Fibroblast of lung (primary cell): Measurements from ENCODE around the gene MYO3B. TPM values are rescaled to one million over a fixed set of nuclear protein-coding genes. Genes with fewer than 3 reads are reported as not detected.

Experiments used
- DNase-seq, 2 donors: peaks; one replicate each; pipeline versions ENCODE4 v3.0.0 to v3.0.0-alpha.2; 2010; ENCODE audit warnings: low read depth in 2 of 2
- H2AFZ ChIP-seq: 2 replicates; pipeline ENCODE4 v1.5.1; 2012; ENCODE audit warnings: low read length, control low read depth, inconsistent platforms
- H3K27ac ChIP-seq: 2 replicates; pipeline ENCODE4 v1.5.1; 2011; ENCODE audit warnings: low read length, control low read depth; ENCODE audit not compliant: insufficient read depth
- H3K27me3 ChIP-seq: 2 replicates; pipeline ENCODE4 v1.5.1; 2011; ENCODE audit warnings: mild to moderate bottlenecking, low read length; ENCODE audit not compliant: control insufficient read depth, insufficient read depth
- H3K36me3 ChIP-seq: 2 replicates; pipeline ENCODE4 v1.5.1; 2011; ENCODE audit warnings: low read length; ENCODE audit not compliant: control insufficient read depth, insufficient read depth
- H3K4me1 ChIP-seq: 2 replicates; pipeline ENCODE4 v1.5.1; 2011; ENCODE audit warnings: low read length; ENCODE audit not compliant: control insufficient read depth, insufficient read depth; ENCODE audit errors: extremely low read depth
- H3K4me2 ChIP-seq: 2 replicates; pipeline ENCODE4 v1.5.1; 2011; ENCODE audit warnings: low read length, control low read depth; ENCODE audit not compliant: insufficient read depth; ENCODE audit errors: extremely low read depth
- H3K4me3 ChIP-seq, 4 experiments: fragments of 200-600 bp in 1 of 4; sonication (generic) in 1 of 4; replicated peaks in 1 of 4; 2 replicates each; pipeline ENCODE4 v1.5.1; 2011 to 2016; ENCODE audit warnings: low read length in 4 of 4, low read depth in 3 of 4, mild to moderate bottlenecking in 3 of 4, control low read depth in 2 of 4, inconsistent platforms in 1 of 4, mixed read lengths in 1 of 4; ENCODE audit not compliant: insufficient read depth in 1 of 4; ENCODE audit errors: control extremely low read depth in 1 of 4
- H3K79me2 ChIP-seq: 2 replicates; pipeline ENCODE4 v1.5.1; 2012; ENCODE audit warnings: mild to moderate bottlenecking, low read length, inconsistent platforms; ENCODE audit not compliant: control insufficient read depth, insufficient read depth
- H3K9ac ChIP-seq: 2 replicates; pipeline ENCODE4 v1.5.1; 2011; ENCODE audit warnings: mild to moderate bottlenecking, low read length, control low read depth; ENCODE audit not compliant: insufficient read depth
- H3K9me3 ChIP-seq: 2 replicates; pipeline ENCODE4 v1.5.1; 2012; ENCODE audit warnings: low read depth, low read length; ENCODE audit not compliant: control insufficient read depth, insufficient read depth
- H4K20me1 ChIP-seq: 2 replicates; pipeline ENCODE4 v1.5.1; 2011; ENCODE audit warnings: low read length; ENCODE audit not compliant: control insufficient read depth, insufficient read depth; ENCODE audit errors: extremely low read depth
- EZH2 ChIP-seq: IDR thresholded peaks from 2 replicates; pipeline ENCODE4 v1.5.1; 2012; ENCODE audit warnings: low read length, control low read depth, mild to moderate bottlenecking; ENCODE audit errors: missing control alignments
- polyA plus RNA-seq, 2 donors: library from polyadenylated mRNA; depleted of rRNA in 1 of 2; stranded (reverse) in 1 of 2; unstranded in 1 of 2; fragments of >200 nt; gene quantifications; 2 replicates each; pipeline ENCODE4 v1.2.1, GENCODE V29; 2011 to 2012; ENCODE audit warnings: missing spikeins in 1 of 2
- total RNA-seq: library from RNA; depleted of rRNA; stranded (reverse); fragments of >200 nt; gene quantifications from 2 replicates; pipeline ENCODE4 v1.2.1, GENCODE V29; 2014
- TF ChIP-seq, protein P1 (sequence below), 2 donors: IDR thresholded peaks in 1 of 2; conservative IDR thresholded peaks in 1 of 2; 1 replicate in 1 of 2; 2 replicates in 1 of 2; pipeline ENCODE4 v1.5.1; 2011 to 2012; ENCODE audit warnings: low read length in 2 of 2, control low read depth in 1 of 2, inconsistent platforms in 1 of 2, low read depth in 1 of 2, mild to moderate bottlenecking in 1 of 2

Gene MYO3B
- total and polyA plus RNA-seq, 2 donors (not counting 1 experiment from before 2014, with no cell fraction given) = 0.06 to 0.50 TPM

GRCh38 chr2:170222298-170222697, 44.4 kb downstream of the MYO3B start:
- Histone ChIP-seq H3K4me2 (peak overlapping the region; percentile 4), H2AFZ (peak overlapping the region; percentile 32), H3K9me3 (no peaks in the 10 kb centered on the region), H3K4me3 (no peak overlapping the region), H3K79me2 (no peaks in the 10 kb centered on the region), H4K20me1 (no peaks in the 10 kb centered on the region), H3K27ac (peak overlapping the region; percentile 70), H3K4me1 (peaks cover 3% of the 10 kb centered on the region), H3K36me3 (no peaks in the 10 kb centered on the region), H3K27me3 (no peaks in the 10 kb centered on the region), H3K9ac (no peak overlapping the region)
- DNase-seq = peak in 1 of 2 donors; percentile 45
- TF ChIP-seq, protein P1, sequence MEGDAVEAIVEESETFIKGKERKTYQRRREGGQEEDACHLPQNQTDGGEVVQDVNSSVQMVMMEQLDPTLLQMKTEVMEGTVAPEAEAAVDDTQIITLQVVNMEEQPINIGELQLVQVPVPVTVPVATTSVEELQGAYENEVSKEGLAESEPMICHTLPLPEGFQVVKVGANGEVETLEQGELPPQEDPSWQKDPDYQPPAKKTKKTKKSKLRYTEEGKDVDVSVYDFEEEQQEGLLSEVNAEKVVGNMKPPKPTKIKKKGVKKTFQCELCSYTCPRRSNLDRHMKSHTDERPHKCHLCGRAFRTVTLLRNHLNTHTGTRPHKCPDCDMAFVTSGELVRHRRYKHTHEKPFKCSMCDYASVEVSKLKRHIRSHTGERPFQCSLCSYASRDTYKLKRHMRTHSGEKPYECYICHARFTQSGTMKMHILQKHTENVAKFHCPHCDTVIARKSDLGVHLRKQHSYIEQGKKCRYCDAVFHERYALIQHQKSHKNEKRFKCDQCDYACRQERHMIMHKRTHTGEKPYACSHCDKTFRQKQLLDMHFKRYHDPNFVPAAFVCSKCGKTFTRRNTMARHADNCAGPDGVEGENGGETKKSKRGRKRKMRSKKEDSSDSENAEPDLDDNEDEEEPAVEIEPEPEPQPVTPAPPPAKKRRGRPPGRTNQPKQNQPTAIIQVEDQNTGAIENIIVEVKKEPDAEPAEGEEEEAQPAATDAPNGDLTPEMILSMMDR (conservative IDR thresholded peaks at IDR 0.05 in 1 of 2, IDR thresholded peaks at IDR 0.05 in 1 of 2; ENCODE audit: low read depth in 1 of 2, low read length in 2 of 2) = peak in 1 of 2 donors; percentile 6
- TF ChIP-seq EZH2 = no peak

DNA sequence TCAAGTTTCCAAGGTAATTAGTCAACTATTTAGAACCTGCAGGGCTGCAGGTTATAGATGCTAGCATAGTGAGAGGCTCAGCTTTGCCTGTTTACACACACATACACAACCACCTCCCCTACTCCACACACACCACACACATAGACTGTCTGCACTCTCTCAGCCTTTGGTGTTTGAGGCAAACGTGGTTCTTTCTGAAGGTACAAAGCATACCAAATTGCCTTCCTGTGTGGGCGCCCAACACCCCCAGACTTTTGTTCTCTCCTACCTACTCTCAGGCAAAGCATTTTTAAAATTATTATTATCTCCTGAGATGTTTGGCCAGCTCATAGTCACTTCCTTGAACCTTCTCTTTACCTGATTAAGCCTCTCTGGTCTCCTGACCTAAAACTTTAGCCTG, 44.9 kb downstream of the MYO3B start:
- Histone ChIP-seq H2AFZ (peak overlapping the region; percentile 6), H3K4me1 (peaks cover 3% of the 10 kb centered on the region), H3K27me3 (no peaks in the 10 kb centered on the region), H3K79me2 (no peaks in the 10 kb centered on the region), H3K4me2 (no peak overlapping the region), H3K4me3 (no peak overlapping the region), H3K9me3 (no peaks in the 10 kb centered on the region), H4K20me1 (no peaks in the 10 kb centered on the region), H3K27ac (no peak overlapping the region), H3K36me3 (no peaks in the 10 kb centered on the region), H3K9ac (no peak overlapping the region)
- TF ChIP-seq, protein P1 (conservative IDR thresholded peaks at IDR 0.05 in 1 of 2, IDR thresholded peaks at IDR 0.05 in 1 of 2; ENCODE audit: low read depth in 1 of 2, low read length in 2 of 2) = no peak
- no peak for TF ChIP-seq EZH2
- no peak for DNase-seq

DNA sequence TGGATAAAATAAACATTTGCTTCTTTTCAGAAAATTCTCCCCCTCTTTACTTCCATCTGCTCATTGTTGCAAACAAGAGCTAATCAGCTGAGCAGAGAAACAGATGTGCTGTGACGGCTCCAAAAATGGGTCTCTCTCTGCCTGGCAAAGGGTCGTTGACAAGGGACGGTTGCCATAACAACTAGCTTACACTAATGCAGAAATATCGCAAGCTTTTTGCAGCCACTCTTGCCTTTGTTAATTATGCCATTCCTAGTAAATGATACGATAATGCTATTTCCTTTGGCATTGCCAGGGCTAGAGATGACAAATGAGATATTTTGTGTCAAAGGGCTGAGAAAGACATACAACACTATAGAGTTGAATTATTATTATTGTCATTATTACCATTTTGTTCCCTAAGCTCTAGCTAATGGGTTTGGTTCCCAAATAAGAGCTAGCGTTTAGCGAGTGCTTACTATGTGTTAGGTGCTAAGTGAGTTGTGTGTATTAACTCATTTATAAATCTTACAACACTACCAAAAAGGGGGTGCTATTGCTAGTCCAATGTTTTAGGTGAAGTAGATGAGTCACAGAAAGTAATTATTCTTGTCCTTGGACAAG, 46.8 kb downstream of the MYO3B start:
- no peaks in the 10 kb centered on the region for H3K79me2 ChIP-seq
- no peaks in the 10 kb centered on the region for H3K4me1 ChIP-seq
- peak overlapping the region; percentile 32 for H3K4me2 ChIP-seq
- no peaks in the 10 kb centered on the region for H3K9me3 ChIP-seq
- H4K20me1 ChIP-seq = no peaks in the 10 kb centered on the region
- no peaks in the 10 kb centered on the region for H3K27me3 ChIP-seq
- no peaks in the 10 kb centered on the region for H3K36me3 ChIP-seq
- H2AFZ ChIP-seq = peak overlapping the region; percentile 24
- DNase-seq = peak in 1 of 2 donors; percentile 49
- no peak overlapping the region for H3K9ac ChIP-seq
- H3K4me3 ChIP-seq = no peak overlapping the region
- H3K27ac ChIP-seq = no peak overlapping the region
- TF ChIP-seq, protein P1 (conservative IDR thresholded peaks at IDR 0.05 in 1 of 2, IDR thresholded peaks at IDR 0.05 in 1 of 2; ENCODE audit: low read depth in 1 of 2, low read length in 2 of 2) = no peak
- TF ChIP-seq EZH2 = no peak
